SK-N-SH treated with all-trans-retinoic acid at 6 μM for 48 hours (cell line): ENCODE measurements around the gene ARHGAP4.

Source experiments
- ATAC-seq: fragments of 200-7000 bp; cut with Tn5 transposase; 3 replicates; pipeline ENCODE4 v1.9.1; 2020; ENCODE audit warnings: mild to moderate bottlenecking, moderate library complexity
- ARNTL ChIP-seq: fragments of 450-650 bp; formaldehyde crosslinking; IDR thresholded peaks from 2 replicates; pipeline ENCODE4 v1.5.0; 2020; ENCODE audit warnings: low read depth, mild to moderate bottlenecking, moderate library complexity, borderline replicate concordance
- BACH2 ChIP-seq: fragments of 250-450 bp; sonication (Bioruptor Pico); IDR thresholded peaks from 2 replicates; pipeline ENCODE4 v1.9.0; 2021; ENCODE audit warnings: mild to moderate bottlenecking, borderline replicate concordance
- CSDC2 ChIP-seq: fragments of 250-450 bp; sonication (Bioruptor Pico); IDR thresholded peaks from 2 replicates; pipeline ENCODE4 v1.5.0; 2020; ENCODE audit warnings: mild to moderate bottlenecking, moderate library complexity
- ESRRG ChIP-seq: fragments of 250-450 bp; sonication (Bioruptor Pico); IDR thresholded peaks from 2 replicates; pipeline ENCODE4 v1.6.1; 2021; ENCODE audit warnings: mild to moderate bottlenecking
- GLIS3 ChIP-seq: fragments of 250-450 bp; sonication (Bioruptor Pico); IDR thresholded peaks from 2 replicates; pipeline ENCODE4 v1.5.0; 2020; ENCODE audit warnings: mild to moderate bottlenecking, moderate library complexity
- ISL1 ChIP-seq: fragments of 250-450 bp; sonication (Bioruptor Pico); IDR thresholded peaks from 2 replicates; pipeline ENCODE4 v2.1.2; 2022; ENCODE audit warnings: mild to moderate bottlenecking, moderate library complexity
- OSR1 ChIP-seq: fragments of 250-450 bp; sonication (Bioruptor Pico); IDR thresholded peaks from 2 replicates; pipeline ENCODE4 v1.8.0; 2022; ENCODE audit warnings: moderate library complexity, mild to moderate bottlenecking, inconsistent platforms
- PPARA ChIP-seq: fragments of 250-450 bp; sonication (Bioruptor Pico); IDR thresholded peaks from 2 replicates; pipeline ENCODE4 v1.5.0; 2020; ENCODE audit warnings: mild to moderate bottlenecking, borderline replicate concordance
- RARB ChIP-seq: fragments of 250-450 bp; sonication (Bioruptor Pico); IDR thresholded peaks from 2 replicates; pipeline ENCODE4 v1.8.0; 2021; ENCODE audit warnings: mild to moderate bottlenecking, moderate library complexity
- SNAI2 ChIP-seq: fragments of 250-450 bp; sonication (Bioruptor Pico); IDR thresholded peaks from 2 replicates; pipeline ENCODE4 v1.5.0; 2020; ENCODE audit warnings: mild to moderate bottlenecking, moderate library complexity
- TCF4 ChIP-seq: fragments of 250-450 bp; sonication (Bioruptor Pico); IDR thresholded peaks from 2 replicates; pipeline ENCODE4 v1.8.0; 2021; ENCODE audit warnings: mild to moderate bottlenecking, moderate library complexity, borderline replicate concordance
- TOX ChIP-seq: fragments of 250-450 bp; sonication (Bioruptor Pico); IDR thresholded peaks from 2 replicates; pipeline ENCODE4 v1.8.0; 2021; ENCODE audit warnings: mild to moderate bottlenecking, moderate library complexity, borderline replicate concordance
- ZFP3 ChIP-seq: fragments of 250-450 bp; sonication (Bioruptor Pico); IDR thresholded peaks from 2 replicates; pipeline ENCODE4 v1.5.0; 2020; ENCODE audit warnings: mild to moderate bottlenecking, moderate library complexity
- ZFP30 ChIP-seq: fragments of 450-650 bp; formaldehyde crosslinking; IDR thresholded peaks from 2 replicates; pipeline ENCODE4 v1.5.0; 2022; ENCODE audit warnings: mild to moderate bottlenecking, moderate library complexity
- ZNF565 ChIP-seq: fragments of 450-650 bp; formaldehyde crosslinking; conservative IDR thresholded peaks from 2 replicates; pipeline ENCODE4 v1.5.0; 2020; ENCODE audit warnings: low read depth, mild to moderate bottlenecking, moderate library complexity
- ZNF70 ChIP-seq: fragments of 450-650 bp; formaldehyde crosslinking; IDR thresholded peaks from 2 replicates; pipeline ENCODE4 v1.5.0; 2020; ENCODE audit warnings: mild to moderate bottlenecking, moderate library complexity
- TF ChIP-seq, protein P1 (sequence below): fragments of 250-450 bp; sonication (Bioruptor Pico); IDR thresholded peaks from 2 replicates; pipeline ENCODE4 v1.8.0; 2021; ENCODE audit warnings: low read depth, mild to moderate bottlenecking, moderate library complexity, borderline replicate concordance
- TF ChIP-seq, protein P2 (sequence below): fragments of 250-450 bp; sonication (Bioruptor Pico); IDR thresholded peaks from 2 replicates; pipeline ENCODE4 v1.8.0; 2020; ENCODE audit warnings: mild to moderate bottlenecking, moderate library complexity, borderline replicate concordance
- TF ChIP-seq, protein P3 (sequence below): fragments of 250-450 bp; sonication (Bioruptor Pico); IDR thresholded peaks from 2 replicates; pipeline ENCODE4 v1.5.1; 2021; ENCODE audit warnings: mild to moderate bottlenecking, moderate library complexity
- TF ChIP-seq, protein P4 (sequence below): fragments of 250-450 bp; sonication (Bioruptor Pico); IDR thresholded peaks from 2 replicates; pipeline ENCODE4 v1.5.0; 2020; ENCODE audit warnings: mild to moderate bottlenecking, moderate library complexity

Gene ARHGAP4

DNA sequence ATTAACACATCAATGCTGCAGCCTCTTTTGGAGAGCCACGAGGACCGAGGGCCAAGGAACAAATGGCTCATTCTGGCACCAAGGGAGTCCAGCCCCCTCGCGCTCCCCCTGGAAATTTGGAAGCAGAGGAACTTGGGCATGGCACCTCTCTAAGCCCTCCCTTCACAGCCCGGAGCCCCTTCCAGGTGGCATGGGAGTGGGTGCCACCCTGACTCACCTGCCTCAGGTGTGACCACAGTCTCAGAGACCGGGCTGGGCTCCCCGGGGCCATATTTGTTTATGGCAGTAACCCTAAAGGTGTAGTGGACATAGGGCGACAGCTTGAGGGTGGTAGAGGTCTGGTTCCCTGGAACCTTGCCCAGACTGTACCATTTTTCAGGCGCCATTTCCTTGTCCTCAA is 58.9 kb downstream of the ARHGAP4 start (continued):
- TF ChIP-seq, protein P1, sequence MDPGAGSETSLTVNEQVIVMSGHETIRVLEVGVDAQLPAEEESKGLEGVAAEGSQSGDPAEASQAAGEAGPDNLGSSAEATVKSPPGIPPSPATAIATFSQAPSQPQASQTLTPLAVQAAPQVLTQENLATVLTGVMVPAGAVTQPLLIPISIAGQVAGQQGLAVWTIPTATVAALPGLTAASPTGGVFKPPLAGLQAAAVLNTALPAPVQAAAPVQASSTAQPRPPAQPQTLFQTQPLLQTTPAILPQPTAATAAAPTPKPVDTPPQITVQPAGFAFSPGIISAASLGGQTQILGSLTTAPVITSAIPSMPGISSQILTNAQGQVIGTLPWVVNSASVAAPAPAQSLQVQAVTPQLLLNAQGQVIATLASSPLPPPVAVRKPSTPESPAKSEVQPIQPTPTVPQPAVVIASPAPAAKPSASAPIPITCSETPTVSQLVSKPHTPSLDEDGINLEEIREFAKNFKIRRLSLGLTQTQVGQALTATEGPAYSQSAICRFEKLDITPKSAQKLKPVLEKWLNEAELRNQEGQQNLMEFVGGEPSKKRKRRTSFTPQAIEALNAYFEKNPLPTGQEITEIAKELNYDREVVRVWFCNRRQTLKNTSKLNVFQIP = no peak
- TF ChIP-seq ZFP3 (CRISPR knock-in tag) (no peak), GLIS3 (CRISPR knock-in tag) (no peak)

DNA sequence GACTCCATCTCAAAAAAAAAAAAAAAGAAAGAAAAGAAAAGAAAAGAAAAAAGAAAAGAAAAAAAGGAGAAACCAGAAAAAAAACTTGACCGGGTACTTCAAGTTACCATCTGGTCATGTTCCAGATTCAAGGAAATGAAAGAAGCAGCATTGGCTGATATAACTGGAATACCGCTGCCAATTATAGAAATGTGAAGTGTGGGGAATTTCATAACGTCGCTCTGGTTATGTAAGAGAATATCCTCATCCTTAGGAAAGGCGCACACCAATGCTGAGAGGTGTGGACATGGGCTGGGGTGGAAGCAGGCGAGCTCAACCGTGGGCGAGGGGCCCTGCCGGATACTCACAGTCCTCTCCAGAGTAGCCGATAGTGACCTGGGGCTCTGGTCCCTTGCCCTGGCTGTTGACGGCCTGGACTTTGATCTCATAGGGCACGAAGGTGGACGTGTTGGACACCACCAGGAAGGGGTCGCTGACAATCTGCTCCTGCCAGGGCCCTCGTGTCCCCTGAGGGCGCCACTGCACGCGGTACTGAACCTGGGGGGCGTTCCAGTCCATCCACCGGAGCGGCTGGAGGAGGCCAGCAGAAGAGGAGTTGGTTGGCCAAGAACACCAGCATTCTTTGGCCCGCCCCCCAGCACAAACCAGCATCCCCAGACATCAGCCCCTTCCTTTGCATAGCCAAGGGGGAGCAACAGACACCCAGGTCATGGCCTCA is 59.6 kb downstream of the ARHGAP4 start:
- ATAC-seq = no peak
- TF ChIP-seq, protein P2, sequence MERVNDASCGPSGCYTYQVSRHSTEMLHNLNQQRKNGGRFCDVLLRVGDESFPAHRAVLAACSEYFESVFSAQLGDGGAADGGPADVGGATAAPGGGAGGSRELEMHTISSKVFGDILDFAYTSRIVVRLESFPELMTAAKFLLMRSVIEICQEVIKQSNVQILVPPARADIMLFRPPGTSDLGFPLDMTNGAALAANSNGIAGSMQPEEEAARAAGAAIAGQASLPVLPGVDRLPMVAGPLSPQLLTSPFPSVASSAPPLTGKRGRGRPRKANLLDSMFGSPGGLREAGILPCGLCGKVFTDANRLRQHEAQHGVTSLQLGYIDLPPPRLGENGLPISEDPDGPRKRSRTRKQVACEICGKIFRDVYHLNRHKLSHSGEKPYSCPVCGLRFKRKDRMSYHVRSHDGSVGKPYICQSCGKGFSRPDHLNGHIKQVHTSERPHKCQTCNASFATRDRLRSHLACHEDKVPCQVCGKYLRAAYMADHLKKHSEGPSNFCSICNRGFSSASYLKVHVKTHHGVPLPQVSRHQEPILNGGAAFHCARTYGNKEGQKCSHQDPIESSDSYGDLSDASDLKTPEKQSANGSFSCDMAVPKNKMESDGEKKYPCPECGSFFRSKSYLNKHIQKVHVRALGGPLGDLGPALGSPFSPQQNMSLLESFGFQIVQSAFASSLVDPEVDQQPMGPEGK (CRISPR knock-in tag) = no peak
- TF ChIP-seq BACH2 (CRISPR knock-in tag) (no peak), ISL1 (CRISPR knock-in tag) (no peak), GLIS3 (CRISPR knock-in tag) (no peak), SNAI2 (no peak), OSR1 (CRISPR knock-in tag) (no peak), ZFP30 (CRISPR knock-in tag) (no peak), ARNTL (no peak), TCF4 (no peak)

DNA sequence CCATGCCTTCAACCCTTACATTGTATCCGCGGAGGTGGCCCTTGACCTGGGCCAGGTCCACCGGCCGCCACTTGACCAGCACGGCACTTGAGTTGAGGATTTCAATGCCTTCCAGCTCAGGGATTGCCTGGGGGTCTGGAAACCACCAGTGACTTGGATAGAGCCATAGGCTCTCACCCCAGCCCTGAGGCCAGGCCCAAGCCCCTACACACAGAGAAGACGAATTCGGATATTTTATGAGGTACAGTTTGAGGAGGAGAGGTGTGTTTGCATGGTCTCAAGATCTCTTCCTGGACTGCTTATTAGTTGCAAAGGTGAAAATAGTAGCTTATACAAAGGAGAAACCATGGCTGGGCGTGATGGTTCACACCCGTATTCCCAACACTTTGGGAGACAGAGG is 60.4 kb downstream of the ARHGAP4 start:
- ATAC-seq = no peak
- TF ChIP-seq CSDC2 (CRISPR knock-in tag) = no peak
- TF ChIP-seq RARB (CRISPR knock-in tag) = no peak
- no peak for TF ChIP-seq ZFP3 (CRISPR knock-in tag)
- TF ChIP-seq ZNF70 (CRISPR knock-in tag) = no peak
- TF ChIP-seq ZFP30 (CRISPR knock-in tag) = no peak
- TF ChIP-seq, protein P1 = no peak
- TF ChIP-seq ZNF565 (CRISPR knock-in tag) = no peak
- TF ChIP-seq ARNTL = no peak
- TF ChIP-seq GLIS3 (CRISPR knock-in tag) = no peak
- no peak for TF ChIP-seq TCF4
- TF ChIP-seq BACH2 (CRISPR knock-in tag) = no peak
- no peak for TF ChIP-seq TOX (CRISPR knock-in tag)
- TF ChIP-seq, protein P3, sequence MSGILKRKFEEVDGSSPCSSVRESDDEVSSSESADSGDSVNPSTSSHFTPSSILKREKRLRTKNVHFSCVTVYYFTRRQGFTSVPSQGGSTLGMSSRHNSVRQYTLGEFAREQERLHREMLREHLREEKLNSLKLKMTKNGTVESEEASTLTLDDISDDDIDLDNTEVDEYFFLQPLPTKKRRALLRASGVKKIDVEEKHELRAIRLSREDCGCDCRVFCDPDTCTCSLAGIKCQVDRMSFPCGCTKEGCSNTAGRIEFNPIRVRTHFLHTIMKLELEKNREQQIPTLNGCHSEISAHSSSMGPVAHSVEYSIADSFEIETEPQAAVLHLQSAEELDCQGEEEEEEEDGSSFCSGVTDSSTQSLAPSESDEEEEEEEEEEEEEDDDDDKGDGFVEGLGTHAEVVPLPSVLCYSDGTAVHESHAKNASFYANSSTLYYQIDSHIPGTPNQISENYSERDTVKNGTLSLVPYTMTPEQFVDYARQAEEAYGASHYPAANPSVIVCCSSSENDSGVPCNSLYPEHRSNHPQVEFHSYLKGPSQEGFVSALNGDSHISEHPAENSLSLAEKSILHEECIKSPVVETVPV (CRISPR knock-in tag) = no peak
- no peak for TF ChIP-seq PPARA (CRISPR knock-in tag)
- no peak for TF ChIP-seq ISL1 (CRISPR knock-in tag)
- TF ChIP-seq ESRRG (CRISPR knock-in tag) = no peak
- TF ChIP-seq, protein P4, sequence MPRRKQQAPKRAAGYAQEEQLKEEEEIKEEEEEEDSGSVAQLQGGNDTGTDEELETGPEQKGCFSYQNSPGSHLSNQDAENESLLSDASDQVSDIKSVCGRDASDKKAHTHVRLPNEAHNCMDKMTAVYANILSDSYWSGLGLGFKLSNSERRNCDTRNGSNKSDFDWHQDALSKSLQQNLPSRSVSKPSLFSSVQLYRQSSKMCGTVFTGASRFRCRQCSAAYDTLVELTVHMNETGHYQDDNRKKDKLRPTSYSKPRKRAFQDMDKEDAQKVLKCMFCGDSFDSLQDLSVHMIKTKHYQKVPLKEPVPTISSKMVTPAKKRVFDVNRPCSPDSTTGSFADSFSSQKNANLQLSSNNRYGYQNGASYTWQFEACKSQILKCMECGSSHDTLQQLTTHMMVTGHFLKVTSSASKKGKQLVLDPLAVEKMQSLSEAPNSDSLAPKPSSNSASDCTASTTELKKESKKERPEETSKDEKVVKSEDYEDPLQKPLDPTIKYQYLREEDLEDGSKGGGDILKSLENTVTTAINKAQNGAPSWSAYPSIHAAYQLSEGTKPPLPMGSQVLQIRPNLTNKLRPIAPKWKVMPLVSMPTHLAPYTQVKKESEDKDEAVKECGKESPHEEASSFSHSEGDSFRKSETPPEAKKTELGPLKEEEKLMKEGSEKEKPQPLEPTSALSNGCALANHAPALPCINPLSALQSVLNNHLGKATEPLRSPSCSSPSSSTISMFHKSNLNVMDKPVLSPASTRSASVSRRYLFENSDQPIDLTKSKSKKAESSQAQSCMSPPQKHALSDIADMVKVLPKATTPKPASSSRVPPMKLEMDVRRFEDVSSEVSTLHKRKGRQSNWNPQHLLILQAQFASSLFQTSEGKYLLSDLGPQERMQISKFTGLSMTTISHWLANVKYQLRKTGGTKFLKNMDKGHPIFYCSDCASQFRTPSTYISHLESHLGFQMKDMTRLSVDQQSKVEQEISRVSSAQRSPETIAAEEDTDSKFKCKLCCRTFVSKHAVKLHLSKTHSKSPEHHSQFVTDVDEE = no peak
- TF ChIP-seq, protein P2 (CRISPR knock-in tag) = no peak
- no peak for TF ChIP-seq OSR1 (CRISPR knock-in tag)
